Activated naive CD8-positive, alpha-beta T cell treated with anti-CD3 and anti-CD28 coated beads, Interleukin-2, amount 50 U/mL, for 16 hours (primary cell): ENCODE results near the gene GALNT2.

Experiments used
- DNase-seq: peaks from one replicate; pipeline ENCODE4 v3.0.0-alpha.2; 2020; ENCODE audit warnings: low read depth, low spot score

GALNT2 gene

GRCh38 chr1:230129341-230129740, 62.3 kb downstream of the GALNT2 start:
- no peak for DNase-seq

GRCh38 chr1:230130172-230130944, 63.3 kb downstream of the GALNT2 start:
- no peak for DNase-seq

- DNase-seq, result no peak
These were observed 64.4 kb downstream of the GALNT2 start for GRCh38 chr1:230131457-230131856.

- no peak for DNase-seq
These were observed 65.7 kb downstream of the GALNT2 start for GRCh38 chr1:230132758-230133157.

GRCh38 chr1:230135726-230136125, 68.7 kb downstream of the GALNT2 start:
- no peak for DNase-seq

- no peak for DNase-seq
These were observed 69.7 kb downstream of the GALNT2 start for GRCh38 chr1:230136453-230137336.

- DNase-seq, result no peak
These were observed 70.3 kb downstream of the GALNT2 start for GRCh38 chr1:230137337-230137815.

GRCh38 chr1:230138561-230139239, 71.7 kb downstream of the GALNT2 start:
- DNase-seq, result no peak

GRCh38 chr1:230139315-230139714, 72.3 kb downstream of the GALNT2 start:
- DNase-seq, result no peak

GRCh38 chr1:230139741-230140140, 72.7 kb downstream of the GALNT2 start:
- no peak for DNase-seq

- DNase-seq, result no peak
These were observed 73.4 kb downstream of the GALNT2 start for GRCh38 chr1:230140221-230141020.

GRCh38 chr1:230141021-230141648, 74.1 kb downstream of the GALNT2 start:
- DNase-seq, result no peak

GRCh38 chr1:230141797-230142607, 75.0 kb downstream of the GALNT2 start:
- no peak for DNase-seq

- no peak for DNase-seq
These were observed 75.7 kb downstream of the GALNT2 start for GRCh38 chr1:230142608-230143210.

- DNase-seq, result no peak
These were observed 76.5 kb downstream of the GALNT2 start for GRCh38 chr1:230143534-230143933.

GRCh38 chr1:230144010-230144614, 77.1 kb downstream of the GALNT2 start:
- DNase-seq, result no peak

GRCh38 chr1:230144758-230145504, 77.9 kb downstream of the GALNT2 start:
- no peak for DNase-seq

- DNase-seq, result no peak
These were observed 78.5 kb downstream of the GALNT2 start for GRCh38 chr1:230145505-230145899.
